ENCODE measurements around the gene CDK6.
"Not testable (repeated sequence)": the region's sequence is repeated elsewhere in the genome, so short reads cannot be mapped to it uniquely, and the experiment has no call there.

Gene CDK6

GRCh38 chr7:92613720-92614119 lies 222.7 kb downstream of the CDK6 start:
- DNase-seq, result no peak

GRCh38 chr7:92613214-92613613 lies 223.2 kb downstream of the CDK6 start:
- no peak for DNase-seq

GRCh38 chr7:92612501-92612900 lies 223.9 kb downstream of the CDK6 start:
- no peak for DNase-seq

GRCh38 chr7:92611735-92612134 lies 224.6 kb downstream of the CDK6 start:
- no peak for DNase-seq

GRCh38 chr7:92609921-92610518 lies 226.4 kb downstream of the CDK6 start:
- DNase-seq, result no peak

- no peak for DNase-seq
These were observed 227.7 kb downstream of the CDK6 start for GRCh38 chr7:92608380-92609322.

GRCh38 chr7:92606985-92607384 lies 229.4 kb downstream of the CDK6 start:
- no peak for DNase-seq

- DNase-seq, result not testable (repeated sequence)
These were observed 231.9 kb downstream of the CDK6 start for GRCh38 chr7:92604517-92604916.

- no peak for DNase-seq
These were observed 233.3 kb downstream of the CDK6 start for GRCh38 chr7:92603089-92603445.

- DNase-seq, result no peak
These were observed 233.9 kb downstream of the CDK6 start for GRCh38 chr7:92602352-92603088.

- DNase-seq, result no peak
These were observed 237.9 kb downstream of the CDK6 start for GRCh38 chr7:92598310-92598981.

- DNase-seq, result no peak
These were observed 241.1 kb downstream of the CDK6 start for GRCh38 chr7:92595281-92595680.

- DNase-seq, result no peak
These were observed 241.6 kb downstream of the CDK6 start for GRCh38 chr7:92594746-92595145.

GRCh38 chr7:92590711-92591310 lies 245.6 kb downstream of the CDK6 start:
- DNase-seq, result no peak

GRCh38 chr7:92589056-92589455 lies 247.3 kb downstream of the CDK6 start:
- DNase-seq, result no peak

- no peak for DNase-seq
These were observed 247.8 kb downstream of the CDK6 start for GRCh38 chr7:92588561-92588960.

GRCh38 chr7:92586841-92587240 lies 249.5 kb downstream of the CDK6 start:
- no peak for DNase-seq

- no peak for DNase-seq
These were observed 250.0 kb downstream of the CDK6 start for GRCh38 chr7:92586403-92586802.

- no peak for DNase-seq
These were observed 251.4 kb downstream of the CDK6 start for GRCh38 chr7:92584953-92585352.

GRCh38 chr7:92582948-92583347 lies 253.4 kb downstream of the CDK6 start:
- DNase-seq, result no peak

- DNase-seq, result no peak
These were observed 260.1 kb downstream of the CDK6 start for GRCh38 chr7:92576296-92576695.

- no peak for DNase-seq
These were observed 267.2 kb downstream of the CDK6 start for GRCh38 chr7:92569137-92569536.

GRCh38 chr7:92567460-92567859 lies 268.9 kb downstream of the CDK6 start:
- DNase-seq, result no peak
